ENCODE results near the gene BTNL9.

DNA sequence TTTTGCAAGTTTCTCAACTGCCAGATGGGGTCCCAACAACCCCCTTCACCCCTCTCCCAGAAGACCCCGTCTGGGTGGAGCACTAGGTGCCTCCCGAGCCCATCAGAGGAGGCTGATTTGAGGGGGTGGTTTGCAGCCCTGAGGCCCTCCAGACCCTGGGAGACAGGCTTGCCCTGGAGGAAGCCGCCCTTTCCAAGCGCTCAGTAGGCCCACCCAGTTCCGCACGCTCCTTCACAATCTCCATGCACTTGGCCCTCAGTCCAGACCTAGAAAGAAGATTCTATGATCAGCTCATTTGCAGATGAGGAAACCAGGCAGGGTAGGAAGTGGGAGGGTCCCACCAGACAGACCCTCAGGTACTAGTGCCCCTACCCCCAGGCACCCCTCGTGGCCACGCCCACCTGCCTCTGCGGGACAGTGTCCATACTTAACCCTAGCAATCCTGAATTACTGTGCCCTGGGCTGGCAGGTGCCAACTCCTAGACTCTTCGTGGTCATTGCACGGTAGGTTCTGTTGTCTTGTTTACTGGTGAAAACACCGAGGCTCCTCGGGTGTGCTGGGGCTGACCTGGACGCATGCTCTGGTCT is 68.6 kb downstream of the BTNL9 start:
- no peak for TF ChIP-seq CTCF (IDR thresholded peaks at IDR 0.05)
- no peak for TF ChIP-seq POLR2A (IDR thresholded peaks at IDR 0.05)

All from heart left ventricle (tissue), 13 donors.